CD4-positive, alpha-beta memory T cell (primary cell): ENCODE results near the gene TLR10. TPM values are rescaled to one million over a fixed set of nuclear protein-coding genes. Genes with fewer than 3 reads are reported as not detected.
"Not testable (repeated sequence)": the region's sequence is repeated elsewhere in the genome, so short reads cannot be mapped to it uniquely, and the experiment has no call there.

Experiments used
- CTCF ChIA-PET: fragments of 350-600 bp; sonication (Branson Sonifier 250); formaldehyde crosslinking; loops from one replicate; lab custom pipeline; 2021; ENCODE audit warnings: inconsistent platforms; ENCODE audit not compliant: partially characterized antibody; lab: Charles Lee
- POLR2A ChIA-PET: fragments of 350-600 bp; sonication (Branson Sonifier 250); formaldehyde crosslinking; loops from one replicate; lab custom pipeline; 2021; ENCODE audit not compliant: partially characterized antibody; lab: Charles Lee
- DNase-seq, 5 donors: peaks; one replicate each; pipeline versions ENCODE4 v3.0.0 to v3.0.0-alpha.2; 2020 to 2022; ENCODE audit warnings: mixed read lengths in 1 of 5
- H3K27ac ChIP-seq: one replicate; pipeline ENCODE4 v1.7.0; 2013; ENCODE audit warnings: low read depth, low read length
- H3K27me3 ChIP-seq: 2 replicates; pipeline ENCODE4 v1.7.0; 2013; ENCODE audit warnings: mild to moderate bottlenecking, low read length, moderate library complexity; ENCODE audit not compliant: insufficient read depth
- H3K36me3 ChIP-seq: 2 replicates; pipeline ENCODE4 v1.7.0; 2013; ENCODE audit warnings: mild to moderate bottlenecking, low read length, moderate library complexity; ENCODE audit not compliant: insufficient read depth
- H3K4me1 ChIP-seq: 2 replicates; pipeline ENCODE4 v1.7.0; 2013; ENCODE audit warnings: mild to moderate bottlenecking, low read length, moderate library complexity; ENCODE audit not compliant: insufficient read depth
- H3K4me3 ChIP-seq, 2 donors: one replicate each; pipeline ENCODE4 v1.7.0; 2013; ENCODE audit warnings: low read length in 2 of 2, mild to moderate bottlenecking in 1 of 2
- H3K9me3 ChIP-seq, 2 donors: one replicate each; pipeline ENCODE4 v1.7.0; 2013; ENCODE audit warnings: low read length in 2 of 2, control low read depth in 1 of 2; ENCODE audit not compliant: control insufficient read depth in 1 of 2
- H3K27ac Mint-ChIP-seq, 7 donors: one replicate each; pipeline ENCODE4 v1.8.0; 2020 to 2021; ENCODE audit warnings: mixed read lengths in 7 of 7, mild to moderate bottlenecking in 6 of 7, inconsistent platforms in 3 of 7, moderate library complexity in 3 of 7
- H3K27me3 Mint-ChIP-seq, 2 donors: one replicate each; pipeline ENCODE4 v1.8.0; 2020 to 2021; ENCODE audit warnings: mixed read lengths in 2 of 2
- H3K36me3 Mint-ChIP-seq, 2 donors: one replicate each; pipeline ENCODE4 v1.8.0; 2020 to 2021; ENCODE audit warnings: mixed read lengths in 2 of 2, inconsistent platforms in 1 of 2, mild to moderate bottlenecking in 1 of 2
- H3K4me1 Mint-ChIP-seq, 4 donors: one replicate each; pipeline ENCODE4 v1.8.0; 2020 to 2021; ENCODE audit warnings: mixed read lengths in 4 of 4, mild to moderate bottlenecking in 1 of 4
- H3K4me3 Mint-ChIP-seq, 8 donors: one replicate each; pipeline ENCODE4 v1.8.0; 2020 to 2021; ENCODE audit warnings: mixed read lengths in 8 of 8, mild to moderate bottlenecking in 7 of 8, moderate library complexity in 6 of 8, inconsistent platforms in 3 of 8
- H3K9me3 Mint-ChIP-seq, 8 donors: one replicate each; pipeline ENCODE4 v1.8.0; 2020 to 2021; ENCODE audit warnings: mixed read lengths in 8 of 8, mild to moderate bottlenecking in 5 of 8, inconsistent platforms in 3 of 8, moderate library complexity in 1 of 8
- intact Hi-C: fragments of 100-400 bp; cut with micrococcal nuclease; formaldehyde crosslinking; loops from one replicate; pipeline ENCODE4 v1.15.1; 2023
- polyA plus RNA-seq, 2 donors: library from polyadenylated mRNA; unstranded; fragments of 300-500 nt; fragmentation: Illumina TruSeq; gene quantifications; one replicate each; pipeline ENCODE4 v1.2.3, GENCODE V29; 2021
- total RNA-seq, 2 experiments: library from RNA; stranded (reverse); gene quantifications; one replicate each; pipeline ENCODE4 v1.2.3, GENCODE V29; 2021

Gene TLR10
- total and polyA plus RNA-seq, 4 experiments from 2014 or later: 0.20 to 1.1 (median 0.28) TPM; not detected in 1

- H3K27ac Mint-ChIP-seq: no peak overlapping the region
Measured at GRCh38 chr4:38811297-38811696, 28.5 kb upstream of the TLR10 start.

GRCh38 chr4:38807462-38807861 lies 24.7 kb upstream of the TLR10 start:
- H3K9me3 ChIP-seq, H3K27ac Mint-ChIP-seq, DNase-seq, H3K4me3 Mint-ChIP-seq, H3K4me3 ChIP-seq, H3K27me3 ChIP-seq, H3K27ac ChIP-seq, H3K9me3 Mint-ChIP-seq, H3K27me3 Mint-ChIP-seq, CTCF ChIA-PET, H3K36me3 ChIP-seq, POLR2A ChIA-PET: not testable (repeated sequence)
- Mint-ChIP-seq H3K36me3 (peaks cover 15 to 18% of the 10 kb centered on the region in 2 donors), H3K4me1 (peaks cover 20 to 36% (median 29%) of the 10 kb centered on the region in 4 donors)
- peaks cover 25% of the 10 kb centered on the region for H3K4me1 ChIP-seq
- intact Hi-C loops: loop anchor here (10.0 kb wide), 1 partner anchor 1167 kb away; the partner anchor contains the start of gene PDS5A

More at GRCh38 chr4:38811297-38811696, 28.5 kb upstream of the TLR10 start:
- ChIA-PET POLR2A (no interaction called here), CTCF (interaction anchor here (1.6 kb wide), 1 partner anchor 49 kb away, joined by 5 read pairs; no protein-coding TSS in a partner anchor)
- H3K4me3 Mint-ChIP-seq: no peak overlapping the region
- H3K27me3 ChIP-seq: no peaks in the 10 kb centered on the region
- H3K27me3 Mint-ChIP-seq: no peaks in the 10 kb centered on the region
- H3K9me3 ChIP-seq: no peaks in the 10 kb centered on the region
- H3K4me1 Mint-ChIP-seq: no peaks in the 10 kb centered on the region
- no peak for DNase-seq
- H3K27ac ChIP-seq: no peak overlapping the region
- peaks cover 0 to 17% (median 13%) of the 10 kb centered on the region in 8 donors for H3K9me3 Mint-ChIP-seq
- H3K36me3 ChIP-seq: no peaks in the 10 kb centered on the region
- intact Hi-C loops: no loop called here
- peaks cover 0 to 14% of the 10 kb centered on the region in 2 donors for H3K36me3 Mint-ChIP-seq
- H3K4me1 ChIP-seq: no peaks in the 10 kb centered on the region
- H3K4me3 ChIP-seq: no peak overlapping the region

DNA sequence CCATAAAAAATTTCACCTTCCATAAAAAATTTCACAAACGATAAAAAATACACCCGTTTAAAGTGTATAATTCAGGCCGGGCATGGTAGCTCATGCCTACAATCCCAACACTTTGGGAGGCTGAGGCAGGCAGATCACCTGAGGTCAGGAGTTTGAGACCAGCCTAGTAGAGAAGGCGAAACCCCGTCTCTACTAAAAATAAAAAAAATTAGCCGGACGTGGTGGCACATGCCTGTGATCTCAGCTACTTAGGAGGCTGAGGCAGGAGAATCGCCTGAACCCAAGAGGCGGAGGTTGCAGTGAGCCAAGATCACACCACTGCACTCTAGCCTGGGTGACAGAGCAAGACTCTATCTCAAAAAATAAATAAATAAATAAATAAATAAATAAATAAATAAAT lies 23.5 kb upstream of the TLR10 start:
- H3K27ac ChIP-seq, DNase-seq, H3K36me3 ChIP-seq, H3K9me3 ChIP-seq, H3K27me3 ChIP-seq, H3K27me3 Mint-ChIP-seq: not testable (repeated sequence)
- H3K36me3 Mint-ChIP-seq: peaks cover 24 to 25% of the 10 kb centered on the region in 2 donors
- H3K4me1 Mint-ChIP-seq: peaks cover 22 to 40% (median 33%) of the 10 kb centered on the region in 4 donors
- H3K9me3 Mint-ChIP-seq: peaks cover 0 to 22% (median 14%) of the 10 kb centered on the region in 8 donors
- Histone ChIP-seq H3K4me1 (peaks cover 25% of the 10 kb centered on the region), H3K4me3 (peak overlapping the region in 1 of 2 donors; percentile 30)
- peak overlapping the region in 4 of 8 donors; percentile 92 to 96 (median 94) for H3K4me3 Mint-ChIP-seq
- ChIA-PET POLR2A (interaction anchor here (4.3 kb wide), 1 partner anchor 50 kb away, joined by 24 read pairs; the partner anchor contains the start of gene TLR6), CTCF (interaction anchor here (1.0 to 7.3 kb wide), 4 partner anchors 22 to 54 kb away, joined by 4 to 111 read pairs (median 68); partner anchors contain the start of gene TLR10)
- intact Hi-C loops: loop anchor here (10.0 kb wide), 1 partner anchor 1169 kb away; the partner anchor contains the start of gene PDS5A
- peak overlapping the region in 3 of 7 donors; percentile 84 to 94 (median 89) for H3K27ac Mint-ChIP-seq

DNA sequence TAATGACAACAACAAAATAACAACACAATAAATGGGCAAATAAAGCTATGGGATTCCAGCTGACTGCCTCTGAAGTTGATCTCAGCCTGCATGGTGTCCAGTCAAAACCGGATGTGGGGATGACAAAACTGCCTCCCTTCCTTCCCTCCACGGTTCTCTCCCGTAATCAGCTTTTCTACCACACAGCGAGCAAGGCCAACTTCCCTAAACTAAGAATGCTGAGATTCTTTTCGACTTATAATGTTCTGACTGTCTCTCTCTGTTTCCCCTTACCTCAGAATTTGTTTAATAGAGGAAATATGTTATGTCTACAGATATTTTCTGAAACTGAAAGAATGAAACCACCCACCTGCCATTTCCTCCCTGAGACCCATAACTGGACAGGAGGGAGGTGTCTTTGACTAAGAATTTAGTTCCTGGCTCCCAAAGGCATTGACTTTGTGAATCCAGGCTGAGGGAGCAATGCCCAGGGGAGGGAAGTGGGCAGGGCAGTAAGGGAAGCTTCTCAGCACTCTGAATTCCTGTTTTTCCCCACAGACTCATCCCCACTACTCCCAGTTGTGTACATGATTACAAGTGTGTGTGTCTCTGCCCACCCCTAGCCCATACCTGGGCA lies 22.8 kb upstream of the TLR10 start:
- intact Hi-C loops: loop anchor here (2.0 to 10.0 kb wide), 2 partner anchors 487 to 1169 kb away; partner anchors contain the start of gene PDS5A
- ChIA-PET POLR2A (interaction anchor here (0.6 to 4.3 kb wide), 9 partner anchors 16 to 645 kb away, joined by 3 to 24 read pairs (median 5); partner anchors contain the start of genes TLR10 and TLR6), CTCF (interaction anchor here (0.8 to 7.3 kb wide), 6 partner anchors 22 to 54 kb away, joined by 4 to 111 read pairs (median 42); partner anchors contain the start of genes TLR10 and TLR6)
- H3K27ac Mint-ChIP-seq: peak overlapping the region; percentile 84 to 99 (median 94)
- Histone ChIP-seq H3K9me3 (peaks cover 0 to 2% of the 10 kb centered on the region in 2 donors), H3K4me3 (peak overlapping the region; percentile 30 to 54), H3K4me1 (peaks cover 25% of the 10 kb centered on the region), H3K27me3 (no peaks in the 10 kb centered on the region), H3K36me3 (peaks cover under 1% of the 10 kb centered on the region), H3K27ac (peak overlapping the region; percentile 47)
- peak in 1 of 5 donors; percentile 10 for DNase-seq
- H3K4me1 Mint-ChIP-seq: peaks cover 22 to 40% (median 34%) of the 10 kb centered on the region in 4 donors
- peaks cover 0 to 28% (median 20%) of the 10 kb centered on the region in 8 donors for H3K9me3 Mint-ChIP-seq
- H3K4me3 Mint-ChIP-seq: peak overlapping the region; percentile 90 to 96 (median 92)
- H3K36me3 Mint-ChIP-seq: peaks cover 30 to 31% of the 10 kb centered on the region in 2 donors
- no peaks in the 10 kb centered on the region for H3K27me3 Mint-ChIP-seq

- peak in 4 of 5 donors; percentile 65 to 71 (median 65) for DNase-seq
- peaks cover 25% of the 10 kb centered on the region for H3K4me1 ChIP-seq
- peak within 1 kb of the TSS; percentile 54 to 57 for H3K4me3 ChIP-seq
- Mint-ChIP-seq H3K27ac (peak within 1 kb of the TSS; percentile 84 to 99 (median 94)), H3K27me3 (no peaks in the 10 kb centered on the region), H3K36me3 (peaks cover 38 to 39% of the 10 kb centered on the region in 2 donors), H3K4me3 (peak within 1 kb of the TSS; percentile 90 to 96 (median 92)), H3K9me3 (peaks cover 3 to 36% (median 29%) of the 10 kb centered on the region in 8 donors), H3K4me1 (peaks cover 24 to 45% (median 35%) of the 10 kb centered on the region in 4 donors)
- H3K9me3 ChIP-seq: peaks cover 0 to 2% of the 10 kb centered on the region in 2 donors
- POLR2A ChIA-PET: interaction anchor here (0.6 to 4.3 kb wide), 16 partner anchors 9 to 644 kb away, joined by 3 to 24 read pairs (median 5); partner anchors contain the start of genes TLR10 and TLR6
- peak within 1 kb of the TSS; percentile 47 for H3K27ac ChIP-seq
- CTCF ChIA-PET: interaction anchor here (0.8 to 7.3 kb wide), 18 partner anchors 9 to 735 kb away, joined by 3 to 111 read pairs (median 5); partner anchors contain the start of genes TLR10 and TLR6
- intact Hi-C loops: loop anchor here (1.0 to 10.0 kb wide), 5 partner anchors 21 to 1170 kb away; partner anchors contain the start of genes PDS5A and TLR6
- no peaks in the 10 kb centered on the region for H3K27me3 ChIP-seq
- peaks cover 9% of the 10 kb centered on the region for H3K36me3 ChIP-seq
Measured at GRCh38 chr4:38804654-38805295, 22.0 kb upstream of the TLR10 start, which contains the start of gene TLR1. TSS of gene TLR1 (minus strand) at chr4:38804791. CDS start at chr4:38798831, 5,960 bp downstream.

- Mint-ChIP-seq H3K9me3 (peaks cover 4 to 44% (median 36%) of the 10 kb centered on the region in 8 donors), H3K4me3 (peak overlapping the region; percentile 90 to 96 (median 92)), H3K27me3 (no peaks in the 10 kb centered on the region), H3K4me1 (peaks cover 24 to 46% (median 35%) of the 10 kb centered on the region in 4 donors), H3K27ac (peak overlapping the region; percentile 84 to 99 (median 94)), H3K36me3 (peaks cover 46 to 47% of the 10 kb centered on the region in 2 donors)
- Histone ChIP-seq H3K36me3 (peaks cover 16% of the 10 kb centered on the region), H3K27ac (peak overlapping the region; percentile 47), H3K9me3 (peaks cover 0 to 2% of the 10 kb centered on the region in 2 donors), H3K4me3 (peak overlapping the region; percentile 54 to 57), H3K4me1 (peaks cover 25% of the 10 kb centered on the region), H3K27me3 (no peaks in the 10 kb centered on the region)
- ChIA-PET CTCF (interaction anchor here (0.8 to 7.3 kb wide), 21 partner anchors 10 to 735 kb away, joined by 3 to 111 read pairs (median 5); partner anchors contain the start of genes TLR10 and TLR6), POLR2A (interaction anchor here (0.8 to 4.3 kb wide), 11 partner anchors 8 to 643 kb away, joined by 3 to 24 read pairs (median 5); partner anchors contain the start of genes TLR10 and TLR6)
- DNase-seq: peak in 2 of 5 donors; percentile 9
- intact Hi-C loops: loop anchor here (1.0 to 10.0 kb wide), 5 partner anchors 21 to 1171 kb away; partner anchors contain the start of genes PDS5A and TLR6
Measured at GRCh38 chr4:38803833-38804653, 21.3 kb upstream of the TLR10 start.
